IPS-NIHi7 (cell line): Measurements from ENCODE around the gene PBX2.
A peak's percentile ranks its signal among the peaks of the same experiment; 100 is the strongest.
"Not testable (repeated sequence)": the region's sequence is repeated elsewhere in the genome, so short reads cannot be mapped to it uniquely, and the experiment has no call there.

Experiments
- DNase-seq: peaks from one replicate; pipeline ENCODE4 v3.0.0; 2012; ENCODE audit warnings: mixed read lengths; ENCODE audit errors: extremely low spot score

Gene PBX2

GRCh38 chr6:32187725-32188380, 2.1 kb downstream of the PBX2 start:
- DNase-seq, result not testable (repeated sequence)

GRCh38 chr6:32187009-32187709, 2.8 kb downstream of the PBX2 start:
- no peak for DNase-seq

GRCh38 chr6:32186151-32186840, 3.7 kb downstream of the PBX2 start:
- DNase-seq, result not testable (repeated sequence)

- not testable (repeated sequence) for DNase-seq
Measured at GRCh38 chr6:32185681-32186131, 4.3 kb downstream of the PBX2 start.

- DNase-seq, result no peak
Measured at GRCh38 chr6:32184084-32184640, 5.8 kb downstream of the PBX2 start, which contains the start of gene AGER. Gene AGER (minus strand): TSS chr6:32184253. CDS start chr6:32184222, 31 bp downstream.

GRCh38 chr6:32183483-32184083, 6.4 kb downstream of the PBX2 start:
- no peak for DNase-seq

GRCh38 chr6:32183030-32183429, 7.0 kb downstream of the PBX2 start:
- DNase-seq, result no peak

GRCh38 chr6:32182555-32182981, 7.4 kb downstream of the PBX2 start:
- DNase-seq, result no peak

GRCh38 chr6:32181915-32182529, 8.0 kb downstream of the PBX2 start:
- no peak for DNase-seq

GRCh38 chr6:32181148-32181702, 8.8 kb downstream of the PBX2 start:
- no peak for DNase-seq

- DNase-seq, result no peak
Measured at GRCh38 chr6:32179766-32180405, 10.1 kb downstream of the PBX2 start.

- DNase-seq, result no peak
Measured at GRCh38 chr6:32178547-32179440, 11.2 kb downstream of the PBX2 start.

- peak; percentile 89 for DNase-seq
Measured at GRCh38 chr6:32177788-32178546, 12.0 kb downstream of the PBX2 start, which contains the start of gene RNF5. Gene RNF5 (plus strand): TSS chr6:32178405. CDS start chr6:32178512, 107 bp downstream.

- no peak for DNase-seq
Measured at GRCh38 chr6:32177183-32177787, 12.7 kb downstream of the PBX2 start.

- DNase-seq, result no peak
Measured at GRCh38 chr6:32176476-32177182, 13.4 kb downstream of the PBX2 start.

GRCh38 chr6:32175711-32176475, 14.1 kb downstream of the PBX2 start, which contains the start of gene AGPAT1:
Gene AGPAT1 (minus strand): TSS chr6:32176084. CDS start chr6:32171496, 4,588 bp downstream.
- DNase-seq, result peak; percentile 95

GRCh38 chr6:32175322-32175710, 14.7 kb downstream of the PBX2 start:
- DNase-seq, result no peak
